ENCODE results near the gene WDR81.

DNA sequence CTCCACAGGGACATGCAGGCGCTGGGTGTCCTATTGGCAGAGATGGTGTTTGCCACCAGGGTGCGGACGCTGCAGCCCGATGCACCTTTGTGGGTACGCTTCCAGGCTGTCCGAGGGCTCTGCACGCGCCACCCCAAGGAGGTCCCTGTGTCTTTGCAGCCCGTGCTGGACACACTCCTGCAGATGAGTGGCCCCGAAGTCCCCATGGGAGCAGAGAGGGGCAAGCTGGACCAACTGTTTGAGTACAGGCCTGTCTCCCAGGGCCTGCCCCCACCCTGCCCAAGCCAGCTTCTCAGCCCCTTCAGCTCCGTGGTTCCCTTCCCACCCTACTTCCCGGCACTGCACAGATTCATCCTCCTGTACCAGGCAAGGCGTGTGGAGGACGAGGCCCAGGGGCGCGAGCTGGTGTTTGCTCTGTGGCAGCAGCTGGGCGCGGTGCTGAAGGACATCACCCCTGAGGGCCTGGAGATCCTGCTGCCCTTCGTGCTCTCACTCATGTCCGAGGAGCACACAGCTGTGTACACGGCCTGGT is 2.8 kb downstream of the WDR81 start:
- TF ChIP-seq, protein P1, sequence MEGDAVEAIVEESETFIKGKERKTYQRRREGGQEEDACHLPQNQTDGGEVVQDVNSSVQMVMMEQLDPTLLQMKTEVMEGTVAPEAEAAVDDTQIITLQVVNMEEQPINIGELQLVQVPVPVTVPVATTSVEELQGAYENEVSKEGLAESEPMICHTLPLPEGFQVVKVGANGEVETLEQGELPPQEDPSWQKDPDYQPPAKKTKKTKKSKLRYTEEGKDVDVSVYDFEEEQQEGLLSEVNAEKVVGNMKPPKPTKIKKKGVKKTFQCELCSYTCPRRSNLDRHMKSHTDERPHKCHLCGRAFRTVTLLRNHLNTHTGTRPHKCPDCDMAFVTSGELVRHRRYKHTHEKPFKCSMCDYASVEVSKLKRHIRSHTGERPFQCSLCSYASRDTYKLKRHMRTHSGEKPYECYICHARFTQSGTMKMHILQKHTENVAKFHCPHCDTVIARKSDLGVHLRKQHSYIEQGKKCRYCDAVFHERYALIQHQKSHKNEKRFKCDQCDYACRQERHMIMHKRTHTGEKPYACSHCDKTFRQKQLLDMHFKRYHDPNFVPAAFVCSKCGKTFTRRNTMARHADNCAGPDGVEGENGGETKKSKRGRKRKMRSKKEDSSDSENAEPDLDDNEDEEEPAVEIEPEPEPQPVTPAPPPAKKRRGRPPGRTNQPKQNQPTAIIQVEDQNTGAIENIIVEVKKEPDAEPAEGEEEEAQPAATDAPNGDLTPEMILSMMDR (IDR thresholded peaks at IDR 0.05; ENCODE audit: low read depth, low read length, poor library complexity, severe bottlenecking) = no peak
- no peak for TF ChIP-seq EZH2phosphoT487 (IDR thresholded peaks at IDR 0.05; ENCODE audit: borderline replicate concordance, low read length)

Data from DOHH2 (cell line).